Peyer's patch (tissue), 4 donors: Measurements from ENCODE around the gene RAI14. TPM values are rescaled to one million over a fixed set of nuclear protein-coding genes. Genes with fewer than 3 reads are reported as not detected.

Source experiments
- DNase-seq, 3 donors: peaks; one replicate each; pipeline ENCODE4 v3.0.0-alpha.2; 2017 to 2019
- H3K27ac ChIP-seq, 4 donors: fragments of 200-600 bp; sonication (generic); one replicate each; pipeline ENCODE4 v1.5.1; 2016 to 2019
- H3K27me3 ChIP-seq, 2 donors: fragments of 200-600 bp; sonication (generic); one replicate each; pipeline ENCODE4 v1.5.1; 2019
- H3K36me3 ChIP-seq, 3 donors: fragments of 200-600 bp; sonication (generic); one replicate each; pipeline ENCODE4 v1.5.1; 2016 to 2019
- H3K4me1 ChIP-seq, 4 donors: fragments of 200-600 bp; sonication (generic); one replicate each; pipeline ENCODE4 v1.5.1; 2016 to 2019
- H3K4me3 ChIP-seq, 4 donors: fragments of 200-600 bp; sonication (generic); 1 replicate in 3 of 4; 2 replicates in 1 of 4; pipeline ENCODE4 v1.5.1; 2016 to 2019; ENCODE audit warnings: mild to moderate bottlenecking in 1 of 4
- H3K9me3 ChIP-seq, 4 donors: fragments of 200-600 bp; sonication (generic); one replicate each; pipeline ENCODE4 v1.5.1; 2016 to 2019; ENCODE audit warnings: mild to moderate bottlenecking in 1 of 4
- POLR2A ChIP-seq, 2 donors: fragments of 450-650 bp; IDR thresholded peaks; one replicate each; pipeline ENCODE4 v1.5.1; 2017; ENCODE audit warnings: antibody characterized with exemption in 2 of 2, mild to moderate bottlenecking in 2 of 2, moderate library complexity in 2 of 2
- total RNA-seq, 4 donors: library from RNA; depleted of rRNA; stranded (reverse); fragments of >200 nt; gene quantifications; one replicate each; pipeline ENCODE4 v1.1.0, GENCODE V29; 2016
- TF ChIP-seq, protein P1 (sequence below), 6 experiments: fragments of 450-650 bp in 4 of 6; fragments of 200-600 bp in 2 of 6; sonication (generic) in 1 of 6; IDR thresholded peaks; one replicate each; pipeline ENCODE4 v1.5.1; 2017 to 2019; ENCODE audit warnings: antibody characterized with exemption in 6 of 6, mild to moderate bottlenecking in 3 of 6, moderate library complexity in 1 of 6

Gene RAI14
- total RNA-seq, 4 donors from 2014 or later = 5.0 to 182 (median 6.4) TPM

GRCh38 chr5:34691326-34691725, 35.2 kb downstream of the RAI14 start:
- H3K4me3 ChIP-seq = no peak overlapping the region
- no peak for DNase-seq
- no peak for TF ChIP-seq POLR2A (IDR thresholded peaks at IDR 0.05)
- TF ChIP-seq, protein P1, sequence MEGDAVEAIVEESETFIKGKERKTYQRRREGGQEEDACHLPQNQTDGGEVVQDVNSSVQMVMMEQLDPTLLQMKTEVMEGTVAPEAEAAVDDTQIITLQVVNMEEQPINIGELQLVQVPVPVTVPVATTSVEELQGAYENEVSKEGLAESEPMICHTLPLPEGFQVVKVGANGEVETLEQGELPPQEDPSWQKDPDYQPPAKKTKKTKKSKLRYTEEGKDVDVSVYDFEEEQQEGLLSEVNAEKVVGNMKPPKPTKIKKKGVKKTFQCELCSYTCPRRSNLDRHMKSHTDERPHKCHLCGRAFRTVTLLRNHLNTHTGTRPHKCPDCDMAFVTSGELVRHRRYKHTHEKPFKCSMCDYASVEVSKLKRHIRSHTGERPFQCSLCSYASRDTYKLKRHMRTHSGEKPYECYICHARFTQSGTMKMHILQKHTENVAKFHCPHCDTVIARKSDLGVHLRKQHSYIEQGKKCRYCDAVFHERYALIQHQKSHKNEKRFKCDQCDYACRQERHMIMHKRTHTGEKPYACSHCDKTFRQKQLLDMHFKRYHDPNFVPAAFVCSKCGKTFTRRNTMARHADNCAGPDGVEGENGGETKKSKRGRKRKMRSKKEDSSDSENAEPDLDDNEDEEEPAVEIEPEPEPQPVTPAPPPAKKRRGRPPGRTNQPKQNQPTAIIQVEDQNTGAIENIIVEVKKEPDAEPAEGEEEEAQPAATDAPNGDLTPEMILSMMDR (IDR thresholded peaks at IDR 0.05) = no peak
- no peaks in the 10 kb centered on the region for H3K9me3 ChIP-seq
- peaks cover 0 to 6% (median 0%) of the 10 kb centered on the region in 4 donors for H3K4me1 ChIP-seq
- H3K36me3 ChIP-seq = no peaks in the 10 kb centered on the region
- no peak overlapping the region for H3K27ac ChIP-seq
- no peaks in the 10 kb centered on the region for H3K27me3 ChIP-seq

DNA sequence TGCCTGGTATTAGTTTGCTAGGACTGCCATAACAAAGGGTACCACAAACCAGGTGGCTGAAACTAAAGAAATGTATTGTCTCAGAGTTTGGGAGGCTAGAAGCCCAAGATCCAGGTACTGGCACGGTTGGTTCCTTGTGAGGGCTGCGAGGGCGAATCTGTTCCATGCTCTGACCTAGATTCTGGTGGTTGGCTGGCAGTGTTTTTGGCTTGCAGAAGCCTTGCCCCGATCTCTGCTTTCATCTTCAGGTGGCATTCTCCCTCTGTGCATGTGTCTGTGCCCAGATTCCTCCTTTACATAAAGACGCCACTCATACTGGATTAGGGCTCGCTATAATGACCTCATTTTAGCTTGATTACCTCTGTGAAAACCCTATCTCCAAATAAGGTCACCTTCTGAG, 36.7 kb downstream of the RAI14 start:
- DNase-seq = no peak
- H3K36me3 ChIP-seq = no peaks in the 10 kb centered on the region
- no peaks in the 10 kb centered on the region for H3K27me3 ChIP-seq
- TF ChIP-seq, protein P1 (IDR thresholded peaks at IDR 0.05) = no peak
- TF ChIP-seq POLR2A (IDR thresholded peaks at IDR 0.05) = no peak
- H3K9me3 ChIP-seq = no peaks in the 10 kb centered on the region
- no peak overlapping the region for H3K27ac ChIP-seq
- H3K4me1 ChIP-seq = peaks cover 0 to 6% (median 0%) of the 10 kb centered on the region in 4 donors
- H3K4me3 ChIP-seq = no peak overlapping the region

DNA sequence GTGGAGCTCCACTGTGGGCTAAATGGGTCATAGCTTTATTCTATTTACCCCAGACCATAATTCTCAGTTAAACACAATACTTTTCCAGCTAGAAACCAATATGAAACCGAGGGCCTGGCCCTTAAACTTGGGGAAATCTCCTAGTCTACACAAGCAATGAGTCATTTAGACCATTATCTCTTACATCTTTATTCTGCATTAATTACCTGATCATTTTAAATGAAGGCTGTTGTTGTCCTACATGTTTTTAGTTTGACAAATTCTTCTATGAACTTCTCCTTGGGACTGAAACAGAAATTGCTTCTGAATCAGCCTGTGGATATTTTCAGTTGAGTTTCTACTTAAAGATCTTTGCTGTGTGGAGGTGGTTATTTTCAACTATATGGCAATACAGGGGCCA, 37.9 kb downstream of the RAI14 start:
- Histone ChIP-seq H3K4me1 (peaks cover 0 to 6% (median 0%) of the 10 kb centered on the region in 4 donors), H3K36me3 (no peaks in the 10 kb centered on the region), H3K4me3 (no peak overlapping the region), H3K27me3 (no peaks in the 10 kb centered on the region), H3K27ac (no peak overlapping the region), H3K9me3 (no peaks in the 10 kb centered on the region)
- no peak for TF ChIP-seq POLR2A (IDR thresholded peaks at IDR 0.05)
- TF ChIP-seq, protein P1 (IDR thresholded peaks at IDR 0.05) = no peak
- DNase-seq = no peak

GRCh38 chr5:34694685-34695084, 38.6 kb downstream of the RAI14 start:
- no peak overlapping the region for H3K4me3 ChIP-seq
- no peaks in the 10 kb centered on the region for H3K9me3 ChIP-seq
- no peaks in the 10 kb centered on the region for H3K36me3 ChIP-seq
- H3K4me1 ChIP-seq = peaks cover 0 to 6% (median 0%) of the 10 kb centered on the region in 4 donors
- TF ChIP-seq, protein P1 (IDR thresholded peaks at IDR 0.05) = no peak
- no peak for TF ChIP-seq POLR2A (IDR thresholded peaks at IDR 0.05)
- H3K27ac ChIP-seq = no peak overlapping the region
- no peak for DNase-seq
- H3K27me3 ChIP-seq = no peaks in the 10 kb centered on the region

- H3K4me3 ChIP-seq = no peak overlapping the region
- no peaks in the 10 kb centered on the region for H3K9me3 ChIP-seq
- no peak overlapping the region for H3K27ac ChIP-seq
- H3K4me1 ChIP-seq = peaks cover 0 to 6% (median 0%) of the 10 kb centered on the region in 4 donors
- TF ChIP-seq POLR2A (IDR thresholded peaks at IDR 0.05) = no peak
- TF ChIP-seq, protein P1 (IDR thresholded peaks at IDR 0.05) = no peak
- H3K36me3 ChIP-seq = no peaks in the 10 kb centered on the region
- no peak for DNase-seq
- H3K27me3 ChIP-seq = no peaks in the 10 kb centered on the region
Measured at GRCh38 chr5:34695275-34696027, 39.3 kb downstream of the RAI14 start.
